Effector CD8-positive, alpha-beta T cell (primary cell): ENCODE results near the gene ENO4.

Source experiments
- DNase-seq: peaks from one replicate; lab custom pipeline; 2025; lab: John Stamatoyannopoulos, UW
- total RNA-seq, 4 experiments: gene quantifications; one replicate each; lab custom pipeline; 2026; lab: John Stamatoyannopoulos, UW

Gene ENO4
- total RNA-seq: 0 to 0.09 (median 0) reads per million in 4 experiments

GRCh38 chr10:116849248-116850057, at the start of gene ENO4:
ENO4 (plus strand) TSS chr10:116849499; CDS start chr10:116849567, 68 bp downstream.
- DNase-seq: no peak

- no peak for DNase-seq
Observed at GRCh38 chr10:116800286-116800929, 48.9 kb upstream of the ENO4 start.

- DNase-seq: no peak
Observed at GRCh38 chr10:116801658-116802057, 47.6 kb upstream of the ENO4 start.

- DNase-seq: no peak
Observed at GRCh38 chr10:116802474-116802873, 46.8 kb upstream of the ENO4 start.

GRCh38 chr10:116802876-116803275, 46.4 kb upstream of the ENO4 start:
- DNase-seq: no peak

- DNase-seq: no peak
Observed at GRCh38 chr10:116803451-116804249, 45.6 kb upstream of the ENO4 start.

- no peak for DNase-seq
Observed at GRCh38 chr10:116808706-116809105, 40.6 kb upstream of the ENO4 start.

GRCh38 chr10:116809483-116810119, 39.7 kb upstream of the ENO4 start:
- no peak for DNase-seq

GRCh38 chr10:116810120-116810500, 39.2 kb upstream of the ENO4 start:
- DNase-seq: no peak

- DNase-seq: no peak
Observed at GRCh38 chr10:116810895-116811294, 38.4 kb upstream of the ENO4 start.

GRCh38 chr10:116811691-116812090, 37.6 kb upstream of the ENO4 start:
- no peak for DNase-seq

- DNase-seq: no peak
Observed at GRCh38 chr10:116815641-116816415, 33.5 kb upstream of the ENO4 start.

- DNase-seq: no peak
Observed at GRCh38 chr10:116817178-116817577, 32.1 kb upstream of the ENO4 start.

- no peak for DNase-seq
Observed at GRCh38 chr10:116817780-116818343, 31.4 kb upstream of the ENO4 start.

- DNase-seq: no peak
Observed at GRCh38 chr10:116819999-116820677, 29.2 kb upstream of the ENO4 start.

- no peak for DNase-seq
Observed at GRCh38 chr10:116825901-116826300, 23.4 kb upstream of the ENO4 start.

GRCh38 chr10:116826803-116827202, 22.5 kb upstream of the ENO4 start:
- DNase-seq: no peak

- no peak for DNase-seq
Observed at GRCh38 chr10:116827214-116827671, 22.1 kb upstream of the ENO4 start.

- DNase-seq: no peak
Observed at GRCh38 chr10:116828116-116828515, 21.2 kb upstream of the ENO4 start.

- no peak for DNase-seq
Observed at GRCh38 chr10:116829711-116830110, 19.6 kb upstream of the ENO4 start.
